ENCODE measurements around the gene DNAJC16. TPM values are rescaled to one million over a fixed set of nuclear protein-coding genes. Genes with fewer than 3 reads are reported as not detected.

The DNAJC16 gene
- total and polyA plus RNA-seq, 2 of the 4 experiments (the other 2 are of a cell fraction), result 8.0 to 13.1 TPM

DNA sequence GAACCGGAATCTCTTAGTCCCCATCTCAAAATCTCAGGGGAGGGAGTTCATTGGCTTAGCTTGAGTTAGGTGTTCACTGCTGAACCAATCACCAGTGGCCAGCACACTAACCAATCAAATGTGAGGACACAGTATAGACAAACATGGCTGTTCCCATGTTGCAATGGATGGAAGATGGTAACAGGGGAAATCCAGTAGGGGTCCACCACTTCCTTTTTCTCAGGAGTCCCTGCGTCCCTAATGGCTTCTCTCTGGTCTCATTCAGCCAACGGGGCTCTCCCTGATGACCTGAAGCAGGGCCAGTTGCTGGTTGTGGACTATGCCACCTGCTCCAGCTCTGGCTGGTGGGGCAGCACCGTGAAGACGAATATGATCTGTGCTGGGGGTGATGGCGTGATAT, 41.0 kb upstream of the DNAJC16 start:
- H3K9me3 ChIP-seq (ENCODE audit: control insufficient read depth, insufficient read depth, low read length), result no peaks in the 10 kb centered on the region
- H4K20me1 ChIP-seq (ENCODE audit: insufficient read depth, low read length), result no peaks in the 10 kb centered on the region
- H4K5ac ChIP-seq (ENCODE audit: low read depth, low read length), result no peak overlapping the region
- no peaks in the 10 kb centered on the region for H3K27me3 ChIP-seq (ENCODE audit: control insufficient read depth, insufficient read depth, low read length)
- H3K27ac ChIP-seq (ENCODE audit: insufficient read depth, low read length), result no peak overlapping the region
- no peak overlapping the region for H2BK120ac ChIP-seq (ENCODE audit: low read depth, low read length)
- no peak overlapping the region for H3K18ac ChIP-seq (ENCODE audit: low read depth, low read length)
- ChIA-PET CTCF (no interaction called here), POLR2A (ENCODE audit: unreplicated experiment) (no interaction called here)
- in situ Hi-C loops (cut with MboI; ENCODE audit: low sequenced_read_pairs) (no loop called here), dilution Hi-C loops (cut with HindIII; ENCODE audit: low sequenced_read_pairs, unreplicated experiment) (no loop called here), intact Hi-C loops (cut with micrococcal nuclease) (no loop called here)
- no peak overlapping the region for H4K8ac ChIP-seq (ENCODE audit: low read depth in 2 of 2, low read length in 2 of 2)
- TF ChIP-seq CEBPB (IDR thresholded peaks at IDR 0.05; ENCODE audit: low read depth, low read length) (no peak), CTCF (conservative IDR thresholded peaks at IDR 0.05; ENCODE audit: low read depth, low read length) (no peak), RCOR1 (IDR thresholded peaks at IDR 0.05; ENCODE audit: insufficient replicate concordance, low read length) (no peak), CHD1 (IDR thresholded peaks at IDR 0.05; ENCODE audit: low read depth, low read length) (no peak), SMC3 (IDR thresholded peaks at IDR 0.05; ENCODE audit: low read depth, low read length) (no peak), MAFK (IDR thresholded peaks at IDR 0.05; ENCODE audit: low read depth, low read length) (no peak), MXI1 (IDR thresholded peaks at IDR 0.05; ENCODE audit: borderline replicate concordance, low read depth, low read length) (no peak), RFX5 (IDR thresholded peaks at IDR 0.05; ENCODE audit: low read depth, low read length) (no peak), POLR2A (IDR thresholded peaks at IDR 0.05; ENCODE audit: low read depth, low read length) (no peak), MAZ (IDR thresholded peaks at IDR 0.05; ENCODE audit: borderline replicate concordance, low read depth, low read length) (no peak), ELK1 (IDR thresholded peaks at IDR 0.05; ENCODE audit: borderline replicate concordance, low read depth, low read length) (no peak), RAD21 (IDR thresholded peaks at IDR 0.05; ENCODE audit: low read length) (no peak), BHLHE40 (IDR thresholded peaks at IDR 0.05; ENCODE audit: low read depth, low read length) (no peak)
- no peak overlapping the region for H2BK20ac ChIP-seq (ENCODE audit: low read depth, low read length)
- DNase-seq (no peak), ATAC-seq (ENCODE audit: low read depth) (no peak)
- no peak overlapping the region for H3K23ac ChIP-seq (ENCODE audit: low read depth, low read length)
- no peak overlapping the region for H2BK15ac ChIP-seq (ENCODE audit: low read depth, low read length)
- WGBS, 2 experiments (ENCODE audit: extremely low coverage in 2 of 2, insufficient read length in 1 of 2), result 89% methylated on average over 4 of the region's 6 CpGs; no CpG with 5 or more reads in 1 of the 2 experiments
- no peak overlapping the region for H3K4ac ChIP-seq (ENCODE audit: low read depth, low read length)
- H3K14ac ChIP-seq (replicated peaks; ENCODE audit: low read depth, low read length), result no peak overlapping the region
- H3K9ac ChIP-seq (ENCODE audit: low read depth, low read length), result no peak overlapping the region
- H3K4me1 ChIP-seq (ENCODE audit: control insufficient read depth, insufficient read depth, low read length), result no peaks in the 10 kb centered on the region
- H3K4me2 ChIP-seq (ENCODE audit: low read depth, low read length), result no peak overlapping the region
- H3K4me3 ChIP-seq (ENCODE audit: insufficient read depth, low read depth, low read length), result no peak overlapping the region
- no peaks in the 10 kb centered on the region for H3K9me1 ChIP-seq (ENCODE audit: insufficient read depth, low read length)
- H3K56ac ChIP-seq (ENCODE audit: extremely low read depth, insufficient read depth, low read length), result no peak overlapping the region
- no peak overlapping the region for H4K91ac ChIP-seq (ENCODE audit: insufficient read depth, low read depth, low read length)
- no TSS peak for BruUV-seq (replicated peaks)
- H2AFZ ChIP-seq (replicated peaks; ENCODE audit: low read length, poor library complexity), result no peak overlapping the region
- H3K36me3 ChIP-seq (ENCODE audit: control insufficient read depth, insufficient read depth, low read length), result no peaks in the 10 kb centered on the region
- no peak overlapping the region for H2BK5ac ChIP-seq (ENCODE audit: low read depth, low read length, poor library complexity, severe bottlenecking)
- H3K79me1 ChIP-seq (ENCODE audit: low read depth in 1 of 2, low read length in 2 of 2), result no peaks in the 10 kb centered on the region
- no peak overlapping the region for H2AK5ac ChIP-seq (ENCODE audit: low read depth, low read length)
- H2AK9ac ChIP-seq (replicated peaks; ENCODE audit: low read depth, low read length, poor library complexity), result no peak overlapping the region

Data from IMR-90 (cell line).